IPS-18c (cell line): ENCODE results near the gene TCP11.

Experiments used
- H3K4me3 ChIP-seq: 2 replicates; pipeline ENCODE4 v1.7.0; 2013; ENCODE audit warnings: low read depth, mild to moderate bottlenecking, low read length, moderate library complexity; ENCODE audit not compliant: insufficient read depth
- H3K9me3 ChIP-seq: one replicate; pipeline ENCODE4 v1.6.1; 2013; ENCODE audit warnings: mild to moderate bottlenecking, low read length, moderate library complexity; ENCODE audit not compliant: control insufficient read depth, insufficient read depth

Gene TCP11

DNA sequence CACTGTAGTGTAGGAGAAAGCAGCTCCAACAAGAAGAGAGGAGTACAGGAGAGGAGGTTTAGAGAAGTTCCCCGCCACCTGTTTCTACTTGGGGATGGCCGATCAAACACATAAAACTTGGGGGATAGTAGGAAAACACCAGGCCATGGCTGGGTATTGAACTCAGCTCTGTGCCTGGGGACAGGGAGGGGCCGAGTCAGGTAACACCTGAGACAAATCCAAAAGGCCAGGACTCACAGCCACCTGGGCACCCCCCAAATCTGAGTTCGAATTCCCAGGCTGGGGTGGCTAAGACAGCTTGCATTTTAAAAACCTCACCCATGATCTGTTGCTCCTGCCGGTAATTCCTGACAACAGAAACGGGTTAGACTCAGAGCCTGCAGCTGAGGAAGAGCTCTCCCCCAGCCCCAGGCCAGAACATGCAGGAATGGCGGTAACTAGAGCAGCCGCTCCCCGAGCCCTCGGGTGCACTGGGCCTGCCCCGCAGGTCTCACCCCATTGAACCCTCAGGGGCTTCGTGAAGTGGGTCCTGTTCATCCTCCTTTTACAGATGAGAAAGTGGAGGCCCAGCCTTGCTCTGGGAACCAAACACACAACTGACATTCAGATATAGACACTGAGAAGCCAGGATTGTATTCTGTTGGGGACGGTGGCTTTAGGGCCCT lies 61.0 kb downstream of the TCP11 start:
- peaks cover 2% of the 10 kb centered on the region for H3K9me3 ChIP-seq
- no peak overlapping the region for H3K4me3 ChIP-seq

DNA sequence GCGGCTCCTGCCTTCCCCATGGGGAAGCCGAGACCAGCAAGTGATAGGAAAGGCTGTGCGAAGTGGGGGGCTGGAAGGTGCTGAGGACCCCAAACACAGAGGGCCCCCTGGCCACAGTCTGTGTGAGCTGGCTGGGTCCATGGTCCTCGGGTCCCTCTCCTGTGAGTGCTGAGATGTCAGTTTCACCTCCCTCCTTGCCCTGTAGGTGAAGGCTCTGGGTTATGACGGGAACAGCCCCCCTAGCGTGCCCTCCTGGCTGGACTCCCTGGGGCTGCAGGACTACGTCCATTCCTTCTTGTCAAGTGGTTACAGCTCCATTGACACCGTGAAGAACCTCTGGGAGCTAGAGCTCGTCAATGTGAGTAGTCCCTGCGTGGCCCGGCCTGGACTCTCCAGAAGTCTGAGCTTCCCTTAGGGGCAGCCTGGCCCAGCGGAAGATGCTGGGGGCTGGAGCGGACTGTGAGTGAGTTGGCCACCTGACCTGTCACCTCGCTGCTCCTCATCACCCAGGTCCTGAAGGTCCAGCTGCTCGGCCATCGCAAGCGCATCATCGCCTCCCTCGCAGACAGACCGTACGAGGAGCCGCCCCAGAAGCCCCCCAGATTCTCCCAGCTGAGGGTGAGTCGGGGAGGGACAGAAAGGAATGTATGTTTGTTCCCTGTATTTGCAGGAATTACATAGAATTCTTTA lies 61.7 kb downstream of the TCP11 start:
- no peak overlapping the region for H3K4me3 ChIP-seq
- H3K9me3 ChIP-seq, result peaks cover 2% of the 10 kb centered on the region

DNA sequence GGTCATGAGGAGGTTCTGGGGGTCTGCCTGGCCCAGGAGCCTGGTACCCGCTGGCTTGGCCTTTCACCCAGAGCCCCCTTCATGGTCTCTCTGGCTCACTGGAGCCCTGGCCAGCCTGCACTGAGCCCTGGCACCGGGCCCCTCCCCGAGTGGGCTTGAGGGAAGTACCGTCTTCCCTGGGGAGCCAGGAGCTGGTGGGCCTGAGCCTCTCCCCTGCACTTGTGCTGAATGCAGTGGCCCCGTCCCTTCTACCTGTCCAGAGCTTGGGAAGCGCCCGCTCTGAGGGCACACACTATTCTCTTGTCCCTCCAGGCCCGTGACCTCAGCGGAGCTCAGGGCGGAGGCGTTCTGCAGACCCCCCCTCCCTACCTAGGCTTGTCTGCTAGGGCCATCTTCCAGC lies 62.2 kb downstream of the TCP11 start:
- peaks cover 2% of the 10 kb centered on the region for H3K9me3 ChIP-seq
- no peak overlapping the region for H3K4me3 ChIP-seq

DNA sequence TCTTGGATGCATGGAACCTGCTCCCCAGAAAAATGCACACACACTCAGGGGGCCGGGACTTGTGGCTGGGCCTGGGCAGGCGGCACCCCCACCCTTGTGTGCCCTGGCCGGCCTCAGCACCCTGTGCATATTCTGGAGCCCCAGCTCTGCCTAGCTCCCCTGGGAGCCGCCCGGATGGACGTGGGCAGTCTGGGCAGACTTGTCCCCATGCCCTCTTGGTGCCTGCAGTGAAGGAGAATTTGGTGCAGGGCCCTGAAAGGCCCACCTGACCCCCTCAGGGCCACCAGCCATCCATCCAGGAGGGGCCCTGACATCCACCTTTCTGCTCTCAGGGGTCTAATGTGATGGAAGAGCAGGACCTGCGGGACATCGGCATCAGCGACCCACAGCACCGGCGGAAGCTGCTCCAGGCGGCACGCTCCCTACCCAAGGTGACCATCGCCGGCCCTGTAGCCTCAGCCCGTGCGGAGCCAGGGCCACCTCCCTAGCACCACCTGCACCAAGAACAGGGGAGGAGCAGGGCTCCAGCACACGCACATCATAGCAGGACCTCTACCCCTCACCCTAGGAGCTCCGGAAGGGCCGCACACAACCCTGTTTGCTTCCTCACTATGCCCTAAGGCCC lies 62.8 kb downstream of the TCP11 start:
- no peak overlapping the region for H3K4me3 ChIP-seq
- peaks cover 2% of the 10 kb centered on the region for H3K9me3 ChIP-seq

DNA sequence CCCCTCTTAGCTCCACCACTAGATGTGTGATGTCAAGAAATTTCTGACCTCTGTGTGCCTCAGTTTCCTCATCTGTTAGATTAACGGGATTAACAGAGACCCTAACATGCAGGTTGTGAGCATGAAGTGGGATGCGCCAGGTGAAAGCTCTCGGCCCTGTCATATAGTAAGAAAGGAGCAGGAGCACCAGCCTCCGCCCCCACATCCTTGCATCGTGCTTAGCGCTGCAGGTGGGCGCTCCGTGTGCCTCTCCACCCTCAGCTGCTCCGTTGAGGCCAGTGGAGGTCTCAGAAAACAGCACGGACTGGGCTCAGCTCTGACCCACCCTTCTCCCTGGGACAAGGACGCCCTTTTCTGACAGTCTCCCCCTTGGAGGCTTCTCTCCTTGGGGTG lies 63.4 kb downstream of the TCP11 start:
- peaks cover 2% of the 10 kb centered on the region for H3K9me3 ChIP-seq
- H3K4me3 ChIP-seq, result no peak overlapping the region

DNA sequence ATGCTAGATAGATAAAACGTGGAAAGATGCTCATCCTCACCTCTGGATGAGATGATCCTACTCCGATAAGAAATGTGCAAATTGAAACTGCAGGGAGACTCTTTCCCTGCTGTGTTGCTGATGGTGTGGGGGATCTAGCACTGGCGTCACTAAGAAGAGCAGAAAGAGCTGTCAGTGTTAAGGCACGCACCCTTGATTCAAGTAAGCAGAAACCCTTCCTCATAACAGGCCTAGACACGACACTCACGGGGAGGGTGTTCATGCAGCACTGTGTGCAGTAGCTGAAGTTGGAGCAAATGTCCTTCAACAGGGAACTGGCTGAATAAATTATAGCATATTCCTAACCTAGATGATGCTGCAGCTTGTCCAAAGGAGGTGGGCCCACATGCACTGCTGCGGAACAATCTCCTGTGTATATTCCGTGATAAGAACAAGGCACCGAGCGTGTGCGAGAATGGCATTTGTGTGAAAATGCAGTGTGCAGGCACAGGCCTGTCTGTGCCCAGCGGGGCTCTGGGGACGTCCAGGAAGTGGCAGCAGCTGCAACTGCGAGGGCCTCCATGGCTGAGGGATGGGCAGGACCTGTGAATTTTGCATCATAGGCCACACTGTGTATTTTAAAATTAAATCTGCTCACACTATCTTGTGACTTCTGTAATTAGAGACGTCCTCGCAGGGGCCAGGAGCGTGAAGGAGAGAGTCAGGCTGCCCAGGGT lies 64.0 kb downstream of the TCP11 start:
- no peak overlapping the region for H3K4me3 ChIP-seq
- peaks cover 2% of the 10 kb centered on the region for H3K9me3 ChIP-seq

DNA sequence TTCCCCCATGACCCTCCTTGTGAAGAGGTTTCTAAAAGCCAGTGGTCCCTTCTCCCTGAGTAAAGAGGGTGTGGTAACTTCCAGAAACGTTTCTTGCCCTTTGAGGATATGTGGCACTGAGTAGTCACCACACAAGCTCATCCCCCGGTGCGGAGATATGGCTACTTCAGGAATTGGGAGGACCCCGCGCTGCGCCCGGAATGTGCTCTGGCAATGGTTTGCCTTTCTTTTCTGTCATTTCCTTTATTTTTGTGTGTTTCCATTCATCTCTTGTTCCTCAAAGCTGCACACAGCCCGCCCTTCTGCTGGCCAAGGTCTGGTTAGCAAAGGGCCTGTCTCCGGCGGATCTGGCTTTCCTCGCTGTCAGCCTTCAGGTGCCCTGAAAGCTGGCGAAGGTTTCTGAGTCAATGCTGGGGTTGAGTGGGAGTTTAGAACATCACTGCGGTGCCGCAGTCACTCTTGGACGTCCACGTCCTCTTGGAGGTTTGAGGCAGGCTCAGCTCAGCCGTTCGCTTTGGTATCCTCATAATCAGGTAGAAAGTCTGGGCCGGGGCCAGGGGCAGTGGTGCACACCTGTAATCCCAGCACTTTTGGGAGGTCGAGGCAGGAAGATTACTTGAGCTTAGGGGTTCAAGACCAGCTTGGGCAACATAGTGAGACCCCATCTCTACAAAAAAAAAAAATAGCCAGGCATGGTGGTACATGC lies 67.2 kb downstream of the TCP11 start:
- Histone ChIP-seq H3K4me3 (no peak overlapping the region), H3K9me3 (peaks cover 2% of the 10 kb centered on the region)

DNA sequence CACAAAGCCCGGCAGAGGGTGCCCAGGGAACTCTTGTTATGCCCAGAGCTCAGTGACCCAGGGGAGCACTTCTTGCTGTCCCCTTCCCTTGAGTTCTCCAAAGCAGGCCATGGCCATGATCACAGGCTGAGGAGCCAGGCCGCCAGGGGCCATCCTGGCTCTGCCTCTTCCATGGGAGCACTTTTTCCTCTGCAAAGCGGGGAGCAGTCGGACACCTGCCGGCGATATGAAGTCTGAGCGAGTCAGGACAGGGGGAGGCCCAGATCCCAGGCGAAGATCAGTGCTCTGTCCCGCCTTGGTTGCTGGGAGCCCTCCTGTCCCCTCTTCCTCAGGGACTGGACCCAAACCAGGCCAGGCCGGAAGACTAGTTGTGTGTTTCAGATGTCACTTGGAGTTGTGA lies 67.9 kb downstream of the TCP11 start:
- Histone ChIP-seq H3K4me3 (no peak overlapping the region), H3K9me3 (peaks cover 2% of the 10 kb centered on the region)

DNA sequence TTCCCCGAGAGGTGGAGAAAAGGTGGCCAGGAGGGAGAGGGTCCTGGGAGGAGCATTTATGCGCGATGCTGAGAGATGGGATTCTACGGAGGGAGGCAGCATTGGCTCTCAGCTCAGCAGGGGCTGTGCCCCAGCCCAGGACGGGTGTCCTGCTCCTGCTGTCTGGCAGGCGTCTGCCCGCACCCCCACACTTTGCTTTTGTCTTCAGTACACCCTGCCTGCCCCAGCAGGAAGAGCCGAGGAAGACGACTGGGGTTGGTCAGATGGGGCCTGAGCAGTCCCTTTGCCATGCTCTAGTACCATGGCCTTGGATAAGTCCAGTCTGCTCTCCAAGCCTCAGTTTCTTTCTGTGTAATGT lies 68.5 kb downstream of the TCP11 start:
- Histone ChIP-seq H3K9me3 (peaks cover 2% of the 10 kb centered on the region), H3K4me3 (no peak overlapping the region)

DNA sequence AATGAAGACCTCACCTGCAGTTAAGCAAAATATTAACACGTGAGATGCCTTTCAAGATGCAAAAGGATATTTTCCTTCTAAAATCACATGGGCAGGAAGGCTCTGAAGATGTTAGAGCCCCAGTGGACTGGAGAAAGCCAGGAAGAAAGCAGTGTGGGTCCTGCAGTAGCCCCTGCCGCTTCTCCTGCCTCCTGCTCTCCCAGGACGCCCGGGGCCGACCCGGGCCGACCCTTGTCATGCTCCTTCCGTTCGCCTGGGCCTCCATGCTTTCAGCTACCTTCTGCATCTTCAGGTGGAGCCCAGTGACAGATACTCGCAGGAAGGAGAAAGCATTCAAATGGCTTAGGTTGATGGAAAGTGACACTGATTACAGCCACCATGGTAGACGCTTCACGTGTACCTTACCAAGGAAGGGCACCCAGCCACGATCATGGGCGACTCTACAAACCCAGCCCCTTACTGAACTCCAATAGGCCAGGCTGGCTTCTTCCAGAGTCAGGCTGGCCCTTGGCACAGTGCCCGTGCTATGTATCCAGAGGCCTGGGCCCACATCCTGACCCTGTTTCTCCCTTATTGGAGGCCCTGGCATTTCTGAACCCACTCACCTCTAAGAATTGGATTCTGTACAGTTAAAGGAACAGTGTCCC lies 69.0 kb downstream of the TCP11 start:
- Histone ChIP-seq H3K4me3 (no peak overlapping the region), H3K9me3 (peaks cover 2% of the 10 kb centered on the region)

DNA sequence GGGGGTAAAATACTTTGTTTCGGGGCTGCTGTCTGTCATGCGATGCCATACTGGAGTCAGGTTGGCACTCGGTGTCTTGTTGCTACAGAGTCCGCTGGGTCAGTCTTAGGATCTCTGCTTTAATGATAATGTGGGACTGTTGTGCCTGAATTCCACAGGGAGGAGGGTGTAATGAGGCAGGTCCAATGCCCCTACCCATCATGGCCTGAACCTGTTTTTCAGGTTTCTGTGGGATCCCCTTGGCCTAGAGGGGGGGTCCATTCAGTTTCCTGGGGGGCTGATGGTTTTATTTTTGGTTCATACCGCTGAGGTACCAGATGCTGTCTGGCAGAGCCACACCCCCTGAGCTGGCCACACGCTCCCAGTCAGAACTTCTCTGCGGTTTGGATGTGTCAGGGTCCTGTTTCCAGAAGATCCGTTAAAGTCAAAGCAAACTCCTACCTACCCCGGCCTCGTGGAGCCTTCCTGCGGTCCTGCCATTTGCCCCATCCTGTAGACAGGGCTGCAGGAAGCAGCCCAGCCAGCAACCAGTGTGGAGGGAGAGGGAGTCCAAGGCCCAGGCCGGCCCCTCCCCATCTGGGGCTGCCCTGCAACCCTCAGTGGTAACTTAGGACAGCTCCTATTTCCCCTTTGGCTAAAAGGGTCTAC lies 69.7 kb downstream of the TCP11 start:
- Histone ChIP-seq H3K4me3 (no peak overlapping the region), H3K9me3 (peaks cover 2% of the 10 kb centered on the region)

DNA sequence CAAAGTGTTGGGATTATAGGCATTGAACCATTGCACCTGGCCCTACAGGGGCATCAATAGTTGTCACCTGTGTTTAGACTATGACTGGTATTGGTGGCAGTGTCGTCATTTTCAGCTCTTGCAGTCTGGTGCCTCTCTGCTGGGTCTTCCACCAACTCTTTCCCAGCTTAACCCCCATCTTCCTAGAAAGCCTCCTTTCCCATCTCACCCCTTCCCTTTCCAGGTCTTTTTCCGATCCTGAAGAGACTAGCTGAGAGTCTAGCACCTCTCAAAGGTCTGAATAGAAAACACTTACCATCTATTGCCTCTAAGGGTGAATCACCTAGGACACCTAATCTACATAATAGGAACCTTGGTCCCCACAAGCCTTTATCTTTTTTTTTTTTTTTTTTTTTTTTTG lies 71.0 kb downstream of the TCP11 start:
- Histone ChIP-seq H3K9me3 (no peaks in the 10 kb centered on the region), H3K4me3 (no peak overlapping the region)

DNA sequence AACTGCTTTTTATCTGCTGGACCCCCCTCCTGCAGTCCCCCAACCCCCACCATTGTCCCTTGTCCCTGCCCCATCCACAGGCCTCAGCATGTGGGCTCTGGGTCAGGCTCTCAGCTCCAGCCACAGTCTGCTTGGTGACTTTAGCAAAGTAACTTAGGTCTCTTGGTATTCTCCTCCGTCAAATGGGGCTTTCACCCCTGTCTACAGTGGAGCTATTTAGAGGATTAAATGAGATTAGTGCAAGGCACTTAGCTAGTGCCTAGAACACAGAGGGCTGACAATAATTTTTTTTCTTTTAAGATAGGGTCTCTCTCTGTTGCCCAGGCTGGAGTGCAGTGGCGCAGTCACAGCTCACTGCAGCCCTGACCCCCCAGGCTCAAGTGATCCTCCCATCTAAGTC lies 71.9 kb downstream of the TCP11 start:
- no peaks in the 10 kb centered on the region for H3K9me3 ChIP-seq
- H3K4me3 ChIP-seq, result no peak overlapping the region

DNA sequence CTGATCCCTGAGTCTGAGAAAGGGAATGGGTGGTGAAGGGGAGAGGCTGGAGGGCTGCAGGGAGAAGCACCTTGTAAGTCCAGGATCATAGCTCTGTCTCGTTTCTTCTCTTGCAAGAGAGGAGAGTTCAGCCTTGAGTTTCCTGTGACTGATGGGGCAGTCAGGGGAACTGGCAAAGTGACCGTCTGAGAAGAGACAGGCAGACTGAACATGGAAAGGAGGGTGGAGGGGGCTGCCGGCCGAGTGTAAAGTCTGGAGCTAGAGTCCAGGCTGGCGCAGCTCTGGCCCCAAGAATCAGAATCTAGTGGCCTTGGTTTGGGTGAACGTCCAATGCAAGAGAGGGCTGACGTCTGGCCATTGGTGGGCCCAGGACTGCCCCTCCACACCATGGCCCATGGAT lies 72.5 kb downstream of the TCP11 start:
- Histone ChIP-seq H3K4me3 (no peak overlapping the region), H3K9me3 (no peaks in the 10 kb centered on the region)

DNA sequence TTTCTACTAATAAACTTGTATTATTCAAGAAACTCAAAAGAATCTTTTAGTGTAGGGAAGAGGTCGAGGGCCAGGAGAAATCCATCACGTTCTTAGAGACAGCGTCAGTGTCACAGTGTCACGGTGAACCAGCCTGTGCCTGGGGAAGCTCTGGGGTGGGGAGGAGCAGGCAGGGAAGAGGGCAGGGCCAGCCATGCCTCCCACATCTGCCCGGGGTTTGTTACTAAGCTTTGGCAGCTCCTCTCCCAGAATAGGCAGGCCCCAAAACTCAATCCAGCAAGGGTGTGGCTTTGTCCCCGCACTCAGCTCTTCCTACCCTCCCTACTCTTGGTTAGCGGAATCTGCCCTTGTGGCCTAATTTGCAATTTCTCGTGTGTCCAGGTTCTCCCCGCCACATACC lies 72.9 kb downstream of the TCP11 start:
- H3K4me3 ChIP-seq, result no peak overlapping the region
- no peaks in the 10 kb centered on the region for H3K9me3 ChIP-seq
